PC-3 (cell line): ENCODE data around the gene METTL9.
"Not testable (repeated sequence)": the region's sequence is repeated elsewhere in the genome, so short reads cannot be mapped to it uniquely, and the experiment has no call there.

ENCODE experiments used
- CTCF ChIP-seq: fragments of 300-600 bp; sonication (generic); conservative IDR thresholded peaks from 2 replicates; pipeline ENCODE4 v1.5.1; 2017; ENCODE audit warnings: antibody characterized with exemption, low read depth, mild to moderate bottlenecking, low read length
- EZH2 ChIP-seq: fragments of 300-600 bp; sonication (generic); IDR thresholded peaks from one replicate; pipeline ENCODE4 v1.6.1; 2017; ENCODE audit warnings: antibody characterized with exemption, mild to moderate bottlenecking, low read length; ENCODE audit not compliant: unreplicated experiment
- EZH2phosphoT487 ChIP-seq: fragments of 300-600 bp; sonication (generic); IDR thresholded peaks from 2 replicates; pipeline ENCODE4 v1.6.1; 2018; ENCODE audit warnings: mild to moderate bottlenecking, antibody characterized with exemption, low read length, borderline replicate concordance

GRCh38 chr16:21556026-21556595 is 43.3 kb upstream of the METTL9 start:
- not testable (repeated sequence) for TF ChIP-seq CTCF, EZH2, EZH2phosphoT487
